ENCODE results near the gene CTNS.

Gene CTNS

GRCh38 chr17:3636154-3636907, at the start of gene CTNS, which contains the start of gene SHPK:
CTNS (plus strand) TSS chr17:3636760; CDS start chr17:3640207, 3,447 bp downstream.
SHPK (minus strand) TSS chr17:3636250; CDS start chr17:3636219, 31 bp downstream.
- peak; percentile 77 to 92 (median 86) for DNase-seq

GRCh38 chr17:3589784-3590183, 46.8 kb upstream of the CTNS start:
- DNase-seq = no peak

DNA sequence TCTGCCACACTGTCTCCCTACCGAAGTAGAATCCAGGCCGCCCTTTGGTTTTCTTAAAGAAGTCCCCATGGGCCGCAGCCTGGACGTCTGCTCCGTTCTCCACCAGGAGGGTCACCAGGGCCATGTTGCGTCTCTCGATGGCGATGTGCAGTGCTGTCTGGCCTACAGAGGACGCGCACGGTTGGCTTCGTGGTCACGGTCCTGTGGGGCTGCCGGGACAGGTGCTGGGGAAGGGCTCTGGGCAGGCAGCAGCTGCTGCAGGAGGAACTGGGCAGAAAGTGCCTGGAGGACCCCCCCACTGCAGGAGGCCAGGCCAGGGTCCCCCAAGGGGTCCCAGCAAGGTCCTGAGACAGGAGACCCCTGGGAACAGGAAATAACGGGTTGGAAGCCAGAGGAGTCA, 46.3 kb upstream of the CTNS start:
- no peak for DNase-seq

DNA sequence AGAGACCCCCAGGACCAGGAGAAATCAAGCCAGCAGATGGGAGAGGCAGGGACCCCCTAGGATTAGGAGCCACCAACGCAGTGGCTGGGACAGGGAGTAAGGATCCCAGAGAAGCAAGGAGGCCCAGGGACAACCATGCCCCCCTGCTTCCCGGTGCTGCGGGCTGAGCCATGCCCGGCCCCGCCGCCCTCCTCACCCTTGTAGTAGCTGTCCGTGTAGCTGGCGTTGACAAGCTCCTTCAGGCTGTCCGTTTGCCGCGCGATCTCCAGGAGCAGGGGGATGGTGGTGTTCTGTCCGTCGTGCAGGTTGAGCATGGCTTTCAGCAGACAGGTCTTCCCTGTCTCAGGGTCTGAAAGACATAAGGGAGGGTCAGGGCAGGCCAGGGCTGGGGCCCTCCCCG, 45.8 kb upstream of the CTNS start:
- DNase-seq = no peak

GRCh38 chr17:3592216-3592860, 44.2 kb upstream of the CTNS start:
- DNase-seq = no peak

- DNase-seq = no peak
These were observed 43.2 kb upstream of the CTNS start for GRCh38 chr17:3593384-3593783.

DNA sequence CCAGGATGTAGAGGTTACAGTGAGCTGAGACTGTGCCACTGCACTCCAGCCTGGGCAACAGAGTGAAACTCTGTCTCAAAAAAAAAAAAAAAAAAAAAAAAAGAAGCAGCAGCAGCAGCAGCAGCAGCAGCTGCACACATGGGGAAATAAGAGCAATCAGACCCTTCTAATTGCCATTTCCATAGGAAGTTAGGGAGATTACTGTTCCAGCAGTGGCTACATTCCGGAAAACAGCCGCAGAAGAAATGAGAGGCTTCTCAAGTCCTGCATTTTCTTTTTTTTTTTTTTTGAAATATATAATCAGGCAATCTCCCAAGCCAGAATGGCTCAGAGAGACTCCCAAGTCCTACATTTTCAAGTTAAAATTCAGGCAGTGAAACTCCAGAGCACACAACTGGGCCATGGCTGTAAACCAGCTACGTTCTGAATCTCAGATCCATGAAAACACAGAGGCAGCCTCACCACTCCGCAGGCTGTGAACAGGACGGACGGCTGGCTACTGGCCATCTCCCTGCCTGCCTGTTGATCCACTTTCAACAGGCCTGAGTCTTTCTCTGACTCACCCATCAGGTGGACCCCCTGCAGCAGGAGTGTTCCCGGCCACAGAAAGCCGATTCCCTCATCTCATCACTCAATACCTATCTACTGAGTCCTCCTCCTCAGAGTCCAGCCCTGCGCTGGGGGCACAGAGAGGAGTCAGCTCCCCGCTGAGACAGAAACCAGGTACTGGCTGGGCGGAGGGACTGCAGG, 42.3 kb upstream of the CTNS start:
- no peak for DNase-seq

DNA sequence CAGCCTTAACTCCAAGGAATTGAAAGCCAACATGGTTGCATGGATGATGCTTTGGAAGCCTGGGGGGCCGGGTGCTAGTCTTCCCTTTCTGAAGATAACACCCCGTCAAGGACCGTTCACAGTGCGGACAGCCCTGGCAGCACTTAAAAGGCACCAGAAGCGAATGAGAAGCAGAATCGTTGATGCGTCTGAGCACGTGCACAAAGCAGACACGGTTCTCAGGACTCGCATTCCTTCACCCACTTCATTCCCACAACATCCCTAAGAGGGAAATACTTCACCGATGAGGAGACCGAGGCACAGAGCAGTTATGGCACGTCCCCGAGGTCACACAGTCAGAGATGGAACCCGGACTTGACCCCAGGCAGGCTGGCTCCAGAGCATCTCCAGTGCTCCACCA, 41.6 kb upstream of the CTNS start:
- no peak for DNase-seq

- no peak for DNase-seq
These were observed 39.6 kb upstream of the CTNS start for GRCh38 chr17:3596804-3597464.

DNA sequence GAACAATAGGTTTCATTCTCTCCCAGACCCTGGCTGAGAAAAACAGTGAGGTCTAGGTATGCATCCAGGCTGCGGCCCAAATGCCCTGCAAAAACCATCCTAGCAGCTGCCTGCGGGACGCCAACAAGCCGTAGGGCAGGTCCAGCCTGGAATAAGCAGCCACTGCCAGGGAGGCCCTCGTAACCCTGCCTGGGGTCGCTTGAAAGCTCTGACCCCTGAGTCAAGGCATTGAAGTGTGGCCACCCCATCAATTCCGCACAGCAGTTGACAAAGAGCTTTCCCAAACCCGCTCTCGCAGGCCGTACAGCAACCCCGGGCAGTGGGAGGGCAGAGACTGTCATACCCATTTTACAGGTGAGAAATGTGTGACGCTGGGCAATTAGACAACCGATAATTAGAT, 38.5 kb upstream of the CTNS start:
- no peak for DNase-seq

DNA sequence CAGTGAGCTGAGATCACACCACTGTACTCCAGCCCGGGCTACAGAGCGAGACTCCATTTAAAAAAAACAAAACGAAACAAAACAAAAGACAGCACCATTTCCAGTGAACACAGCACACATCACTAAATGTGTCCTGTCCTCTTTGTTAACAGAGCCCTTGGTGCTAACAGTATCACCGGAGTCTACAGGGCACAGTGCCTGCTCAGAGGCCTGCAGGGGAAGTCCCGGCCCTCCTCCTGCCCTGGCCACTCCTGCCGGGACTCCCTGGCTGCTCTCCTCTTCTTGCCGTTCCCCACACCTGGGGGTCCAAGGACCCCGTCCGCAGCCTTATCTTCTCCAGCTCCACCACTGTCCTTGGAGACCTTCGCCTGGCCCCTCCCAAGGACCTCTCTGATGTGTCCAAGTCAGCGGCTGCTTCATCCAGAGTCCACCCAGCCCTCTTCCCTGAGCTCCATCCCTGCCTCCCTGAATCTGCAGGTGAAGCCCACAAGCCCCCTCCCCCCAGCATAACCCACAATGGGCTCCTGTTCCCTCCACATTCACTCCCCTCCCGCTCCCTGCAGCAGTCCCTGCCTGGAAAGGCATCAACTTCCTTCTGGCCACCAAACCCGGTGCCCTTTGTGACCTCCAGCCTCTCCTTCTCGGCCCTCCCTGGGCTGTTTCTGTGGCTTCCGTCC, 35.9 kb upstream of the CTNS start:
- no peak for DNase-seq

GRCh38 chr17:3602499-3602898, 34.1 kb upstream of the CTNS start:
- no peak for DNase-seq

GRCh38 chr17:3603119-3603869, 33.3 kb upstream of the CTNS start:
- DNase-seq = no peak

DNA sequence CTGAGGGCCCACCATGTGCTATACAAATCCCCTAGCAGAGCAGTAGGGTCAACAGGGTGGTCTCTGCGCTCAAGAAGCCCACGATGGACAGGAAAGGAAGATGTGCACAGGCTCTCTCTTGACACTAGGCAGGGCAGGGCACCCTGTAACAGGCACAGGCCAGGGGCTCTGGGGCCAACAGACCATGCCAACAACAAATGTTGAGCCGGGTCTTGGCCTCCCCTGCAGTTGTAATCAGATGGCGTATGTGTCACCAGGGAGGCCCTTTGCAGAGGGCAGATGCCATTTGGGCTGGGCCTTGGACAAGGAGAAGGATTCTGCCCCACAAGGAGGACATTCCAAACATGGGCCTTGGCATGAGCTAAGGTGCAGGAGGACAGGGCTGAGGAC, 32.7 kb upstream of the CTNS start:
- no peak for DNase-seq

- DNase-seq = no peak
These were observed 26.9 kb upstream of the CTNS start for GRCh38 chr17:3609689-3610088.

GRCh38 chr17:3610523-3610922, 26.0 kb upstream of the CTNS start:
- no peak for DNase-seq

DNA sequence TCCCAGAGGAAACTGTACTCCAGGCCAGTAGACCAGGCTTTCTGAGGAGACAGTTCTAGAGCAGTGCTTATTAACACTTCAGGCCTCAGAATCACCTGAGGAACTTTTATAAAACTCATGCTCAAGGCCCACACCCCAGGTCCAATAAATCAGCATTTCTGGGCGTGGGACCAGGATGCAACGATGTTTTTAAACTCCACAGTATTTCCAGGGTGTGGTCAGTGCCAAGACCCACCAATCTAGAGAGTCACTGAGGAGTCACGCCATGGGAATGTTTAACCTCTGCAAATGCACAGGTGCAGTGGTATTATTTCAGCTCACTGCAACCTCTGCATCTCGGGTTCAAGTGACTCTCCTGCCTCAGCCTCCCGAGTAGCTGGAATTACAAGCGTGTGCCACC, 23.4 kb upstream of the CTNS start:
- DNase-seq = no peak

DNA sequence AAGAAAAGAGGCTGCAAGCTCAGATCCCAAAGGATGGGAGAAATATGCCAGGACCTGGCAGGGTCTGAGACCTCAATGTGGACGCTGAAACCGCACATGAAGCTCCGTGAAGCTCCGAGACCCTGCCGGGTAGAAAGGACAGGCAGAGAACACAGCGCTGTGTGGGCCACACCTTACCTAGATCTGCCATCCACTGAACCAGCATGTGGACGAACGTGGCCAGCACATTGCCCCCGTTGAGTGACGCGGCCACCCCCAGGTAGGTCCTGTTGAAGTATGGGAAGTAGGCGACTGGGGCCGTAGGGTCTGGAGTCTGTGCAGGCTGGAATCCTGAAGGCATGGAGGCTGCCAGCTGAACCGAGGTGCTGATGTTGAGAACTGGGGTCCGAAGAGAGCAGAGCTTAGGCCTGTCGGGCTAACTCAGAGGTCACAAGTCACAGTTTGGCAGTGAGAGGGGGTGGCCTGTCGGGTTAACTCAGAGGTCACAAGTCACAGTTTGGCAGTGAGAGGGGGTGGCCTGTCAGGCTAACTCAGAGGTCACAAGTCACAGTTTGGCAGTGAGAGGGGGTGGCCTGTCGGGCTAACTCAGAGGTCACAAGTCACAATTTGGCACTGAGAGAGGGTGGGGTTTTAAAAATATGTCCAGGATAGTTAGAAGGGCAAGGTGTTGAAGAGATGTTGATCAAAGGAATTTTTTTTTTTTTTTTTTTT, 21.2 kb upstream of the CTNS start:
- no peak for DNase-seq

- no peak for DNase-seq
These were observed 15.3 kb upstream of the CTNS start for GRCh38 chr17:3621146-3621720.

- no peak for DNase-seq
These were observed 13.5 kb upstream of the CTNS start for GRCh38 chr17:3622977-3623594.
